Stomach smooth muscle (tissue), 2 donors: ENCODE measurements around the gene ELFN1.

Experiments used
- H3K27ac ChIP-seq: one replicate; pipeline ENCODE4 v1.7.0; 2013; ENCODE audit warnings: mild to moderate bottlenecking, low read length, inconsistent platforms
- H3K27me3 ChIP-seq, 2 donors: one replicate each; pipeline ENCODE4 v1.7.0; 2013; ENCODE audit warnings: low read length in 2 of 2; ENCODE audit not compliant: insufficient read depth in 2 of 2, control insufficient read depth in 1 of 2
- H3K36me3 ChIP-seq, 2 donors: one replicate each; pipeline ENCODE4 v1.7.0; 2013; ENCODE audit warnings: low read length in 2 of 2; ENCODE audit not compliant: control insufficient read depth in 2 of 2, insufficient read depth in 2 of 2
- H3K4me1 ChIP-seq: one replicate; pipeline ENCODE4 v1.7.0; 2013; ENCODE audit warnings: low read length; ENCODE audit not compliant: control insufficient read depth, insufficient read depth
- H3K4me3 ChIP-seq, 2 donors: one replicate each; pipeline ENCODE4 v1.7.0; 2013; ENCODE audit warnings: low read length in 2 of 2
- H3K9ac ChIP-seq, 2 donors: one replicate each; pipeline ENCODE4 v1.7.0; 2013; ENCODE audit warnings: low read length in 2 of 2, mild to moderate bottlenecking in 1 of 2
- H3K9me3 ChIP-seq, 2 donors: one replicate each; pipeline ENCODE4 v1.7.0; 2013; ENCODE audit warnings: low read length in 2 of 2; ENCODE audit not compliant: control insufficient read depth in 2 of 2
- donor health status: healthy.
- donor health status: Pancreatic carcinoma.

Gene ELFN1

DNA sequence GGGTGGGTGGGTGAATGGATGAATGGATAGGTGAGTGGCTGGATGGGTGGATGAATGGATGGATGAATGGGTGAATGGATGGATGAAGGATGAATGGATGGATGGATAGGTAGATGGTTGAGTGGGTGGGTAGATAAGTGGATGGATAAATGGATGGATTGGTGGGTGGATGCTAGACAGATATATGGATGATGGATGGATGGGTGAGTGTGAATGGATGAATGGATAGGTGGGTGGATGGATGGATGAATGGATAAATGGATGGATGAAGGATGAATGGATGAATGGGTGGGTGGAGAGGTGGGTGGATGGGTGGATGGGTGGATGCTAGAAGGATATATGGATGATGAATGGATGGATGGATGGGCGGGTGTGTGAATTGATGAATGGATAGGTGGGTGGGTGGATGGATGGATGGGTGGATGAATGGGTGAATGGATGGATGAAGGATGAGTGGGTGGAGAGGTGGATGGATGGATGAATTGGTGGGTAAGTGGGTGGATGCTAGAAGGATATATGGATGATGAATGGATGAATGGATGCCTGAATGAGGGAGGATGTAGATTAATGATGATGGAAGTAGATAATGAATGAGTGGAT, 20.4 kb downstream of the ELFN1 start:
- no peaks in the 10 kb centered on the region for H3K9me3 ChIP-seq

DNA sequence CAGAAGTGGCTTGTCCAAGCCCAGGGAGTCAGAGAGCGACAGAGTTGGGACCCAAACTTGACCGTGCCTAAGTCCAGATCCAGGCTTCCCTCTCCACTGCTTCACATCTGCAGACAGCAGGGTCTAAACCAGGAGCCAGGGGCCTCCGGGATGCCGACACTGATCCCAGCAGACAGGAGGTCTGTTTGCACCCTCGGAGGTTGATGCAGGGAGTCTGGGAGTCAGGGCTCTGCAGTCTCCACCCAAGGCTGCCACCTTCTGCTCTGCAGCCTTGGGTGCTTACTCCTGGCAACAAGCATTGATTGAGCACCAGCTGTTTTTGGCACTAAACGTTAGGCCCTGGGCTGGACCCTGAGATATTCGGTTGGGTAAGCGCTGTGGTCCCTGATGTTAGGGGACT, 21.0 kb downstream of the ELFN1 start:
- H3K27me3 ChIP-seq, result no peaks in the 10 kb centered on the region

More for the DNA sequence above, 20.4 kb downstream of the ELFN1 start:
- Histone ChIP-seq H3K9ac (no peak overlapping the region), H3K4me3 (no peak overlapping the region), H3K4me1 (peaks cover 21% of the 10 kb centered on the region), H3K27me3 (no peaks in the 10 kb centered on the region), H3K27ac (no peak overlapping the region), H3K36me3 (no peaks in the 10 kb centered on the region)

DNA sequence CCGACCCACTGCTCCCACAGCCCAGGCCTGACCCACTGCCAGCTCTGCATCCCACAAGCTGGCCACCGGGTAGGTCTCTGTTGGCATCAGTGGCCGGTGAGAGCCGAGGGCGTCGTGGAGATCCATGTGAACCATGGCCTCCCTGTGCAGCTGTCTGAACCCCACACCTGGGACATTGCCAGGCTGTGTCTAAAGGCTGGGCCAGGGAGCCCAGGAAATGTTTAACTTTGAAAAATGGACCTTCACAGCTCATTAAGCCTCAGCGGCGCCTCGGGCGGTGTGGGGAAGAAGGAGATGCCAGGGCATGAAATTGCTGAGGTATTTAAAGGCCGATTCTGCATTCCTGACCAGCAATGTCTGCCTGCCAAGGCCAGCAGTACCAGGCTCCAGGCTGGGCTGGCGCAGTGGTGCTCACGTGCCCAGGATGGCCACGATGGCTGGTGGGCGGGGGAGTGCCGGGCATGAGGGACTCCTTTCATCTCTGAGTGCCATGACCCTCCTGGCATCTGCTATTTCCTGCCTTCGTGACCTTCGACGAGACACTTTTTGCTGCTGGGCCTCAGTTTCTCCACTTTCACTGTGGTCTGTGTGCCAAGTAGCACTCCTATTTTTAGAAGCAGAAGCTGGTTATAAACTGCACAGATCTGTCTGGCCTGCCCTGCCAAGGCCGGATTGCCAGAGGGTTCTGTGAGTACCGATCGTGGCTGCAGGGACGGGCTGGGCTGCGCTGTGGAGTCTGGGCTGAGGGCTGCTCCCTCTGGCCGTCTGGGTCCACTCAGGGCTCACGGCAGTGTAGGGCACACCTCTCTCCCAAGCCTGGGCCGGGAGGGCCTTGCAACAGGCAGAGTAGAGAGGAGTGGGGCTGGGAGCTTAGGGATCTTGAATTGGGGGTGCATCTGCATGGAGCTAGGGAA, 21.8 kb downstream of the ELFN1 start:
- H3K9ac ChIP-seq, result no peak overlapping the region
- H3K27me3 ChIP-seq, result no peaks in the 10 kb centered on the region
- no peaks in the 10 kb centered on the region for H3K36me3 ChIP-seq
- peaks cover 24% of the 10 kb centered on the region for H3K4me1 ChIP-seq
- no peaks in the 10 kb centered on the region for H3K9me3 ChIP-seq
- H3K27ac ChIP-seq, result no peak overlapping the region
- peak overlapping the region in 1 of 2 donors; percentile 52 for H3K4me3 ChIP-seq

More for the DNA sequence above, 21.0 kb downstream of the ELFN1 start:
- Histone ChIP-seq H3K36me3 (no peaks in the 10 kb centered on the region), H3K9me3 (no peaks in the 10 kb centered on the region), H3K4me1 (peaks cover 21% of the 10 kb centered on the region), H3K27ac (no peak overlapping the region), H3K9ac (no peak overlapping the region), H3K4me3 (no peak overlapping the region)

DNA sequence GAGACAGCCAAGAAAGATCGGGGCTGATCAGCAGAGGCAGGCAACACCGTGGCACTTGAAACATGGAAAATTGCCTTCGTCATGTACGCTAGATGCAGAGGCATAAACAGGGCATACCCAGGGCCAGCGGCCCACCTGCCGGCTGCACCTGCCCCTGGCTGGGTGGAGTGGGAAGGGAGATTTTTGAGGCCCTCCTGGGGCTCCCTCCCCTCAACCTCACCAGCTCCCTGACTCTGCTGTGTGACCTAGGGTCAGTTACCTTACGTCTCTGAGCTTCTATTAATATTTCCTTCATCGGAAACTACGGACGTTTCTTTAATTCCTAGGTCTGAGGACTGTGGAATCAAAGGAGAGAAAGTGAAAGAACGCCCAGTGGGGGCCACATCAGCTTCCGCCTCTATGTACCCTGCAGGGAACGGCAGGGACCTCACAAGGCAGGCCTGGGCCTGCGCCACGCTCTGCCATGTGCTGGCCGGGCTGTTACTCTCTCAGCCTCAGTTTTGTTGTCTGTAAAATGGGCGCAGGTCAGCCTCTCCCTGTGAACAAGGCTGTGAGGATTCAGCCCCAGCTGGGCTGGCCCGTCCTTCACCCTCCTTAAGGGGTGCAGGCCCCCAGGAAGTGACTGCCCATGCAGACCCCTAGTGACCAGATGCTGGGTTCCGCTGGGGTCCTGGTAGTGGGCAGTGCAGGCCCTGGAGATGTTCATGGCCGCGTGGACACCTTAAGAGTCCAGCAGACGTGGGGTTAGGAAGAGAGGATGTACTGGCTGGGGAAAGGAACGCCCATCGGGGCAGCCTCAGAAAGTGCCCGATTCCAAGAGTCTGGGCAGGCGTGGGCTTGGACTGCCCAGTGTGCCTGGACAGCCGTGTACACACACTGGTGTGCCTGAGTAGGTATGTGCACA, 22.7 kb downstream of the ELFN1 start:
- Histone ChIP-seq H3K36me3 (no peaks in the 10 kb centered on the region), H3K4me3 (peak overlapping the region in 1 of 2 donors; percentile 52), H3K27ac (no peak overlapping the region), H3K27me3 (no peaks in the 10 kb centered on the region), H3K4me1 (peaks cover 24% of the 10 kb centered on the region), H3K9me3 (no peaks in the 10 kb centered on the region), H3K9ac (no peak overlapping the region)

- H3K9me3 ChIP-seq, result no peaks in the 10 kb centered on the region
- H3K9ac ChIP-seq, result no peak overlapping the region
- no peak overlapping the region for H3K27ac ChIP-seq
Measured at GRCh38 chr7:1693419-1693990, 23.4 kb downstream of the ELFN1 start.

GRCh38 chr7:1693991-1694524, 24.0 kb downstream of the ELFN1 start:
- Histone ChIP-seq H3K27ac (no peak overlapping the region), H3K4me3 (no peak overlapping the region), H3K4me1 (peaks cover 24% of the 10 kb centered on the region), H3K9ac (no peak overlapping the region), H3K36me3 (no peaks in the 10 kb centered on the region), H3K9me3 (no peaks in the 10 kb centered on the region), H3K27me3 (no peaks in the 10 kb centered on the region)

More at GRCh38 chr7:1693419-1693990, 23.4 kb downstream of the ELFN1 start:
- H3K4me3 ChIP-seq, result no peak overlapping the region
- H3K36me3 ChIP-seq, result no peaks in the 10 kb centered on the region
- peaks cover 24% of the 10 kb centered on the region for H3K4me1 ChIP-seq
- no peaks in the 10 kb centered on the region for H3K27me3 ChIP-seq

- H3K27ac ChIP-seq, result no peak overlapping the region
- H3K27me3 ChIP-seq, result no peaks in the 10 kb centered on the region
- no peak overlapping the region for H3K4me3 ChIP-seq
- no peaks in the 10 kb centered on the region for H3K9me3 ChIP-seq
- no peaks in the 10 kb centered on the region for H3K36me3 ChIP-seq
- no peak overlapping the region for H3K9ac ChIP-seq
- H3K4me1 ChIP-seq, result peaks cover 24% of the 10 kb centered on the region
Measured at GRCh38 chr7:1694611-1695511, 24.8 kb downstream of the ELFN1 start.

DNA sequence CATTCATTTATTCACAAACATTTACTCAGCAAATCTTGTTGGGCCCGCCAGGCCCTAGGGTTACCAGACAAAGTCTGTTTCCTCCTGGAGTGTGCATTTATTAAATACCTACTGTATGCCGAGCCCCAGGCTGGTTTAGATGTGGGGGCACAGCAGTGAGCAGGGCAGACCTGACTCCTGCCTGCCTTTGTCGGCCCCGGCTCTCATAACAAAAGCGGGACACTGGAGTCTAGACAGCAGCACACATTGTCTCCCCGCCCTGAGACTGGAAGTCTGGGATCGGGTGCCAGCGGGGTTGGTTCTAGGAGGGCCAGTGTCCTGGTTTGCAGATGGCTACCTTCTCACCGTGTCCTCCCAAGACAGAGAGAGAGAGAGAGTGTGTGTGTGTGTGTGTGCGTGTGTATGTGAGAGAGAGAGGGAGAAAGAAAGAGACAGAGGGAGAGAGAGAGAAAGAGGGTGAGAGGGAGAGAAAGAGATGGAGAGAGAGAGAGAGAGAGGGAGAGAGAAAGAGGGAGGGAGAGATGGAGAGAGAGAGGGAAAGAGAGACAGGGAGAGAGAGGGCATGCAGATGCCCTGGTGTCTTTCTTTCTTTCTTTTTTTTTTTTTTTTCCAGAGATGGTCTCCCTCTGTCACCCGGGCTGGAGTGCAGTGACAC, 25.9 kb downstream of the ELFN1 start:
- Histone ChIP-seq H3K27ac (no peak overlapping the region), H3K36me3 (no peaks in the 10 kb centered on the region), H3K27me3 (no peaks in the 10 kb centered on the region), H3K4me3 (no peak overlapping the region), H3K4me1 (peaks cover 23% of the 10 kb centered on the region), H3K9me3 (peaks cover 0 to 2% of the 10 kb centered on the region in 2 donors), H3K9ac (no peak overlapping the region)
